Peyer's patch (tissue), 4 donors: ENCODE measurements around the gene MYOM3. TPM values are rescaled to one million over a fixed set of nuclear protein-coding genes. Genes with fewer than 3 reads are reported as not detected.

Experiments used
- DNase-seq, 3 donors: peaks; one replicate each; pipeline ENCODE4 v3.0.0-alpha.2; 2017 to 2019
- H3K27ac ChIP-seq, 4 donors: fragments of 200-600 bp; sonication (generic); one replicate each; pipeline ENCODE4 v1.5.1; 2016 to 2019
- H3K27me3 ChIP-seq, 2 donors: fragments of 200-600 bp; sonication (generic); one replicate each; pipeline ENCODE4 v1.5.1; 2019
- H3K36me3 ChIP-seq, 3 donors: fragments of 200-600 bp; sonication (generic); one replicate each; pipeline ENCODE4 v1.5.1; 2016 to 2019
- H3K4me1 ChIP-seq, 4 donors: fragments of 200-600 bp; sonication (generic); one replicate each; pipeline ENCODE4 v1.5.1; 2016 to 2019
- H3K4me3 ChIP-seq, 4 donors: fragments of 200-600 bp; sonication (generic); 1 replicate in 3 of 4; 2 replicates in 1 of 4; pipeline ENCODE4 v1.5.1; 2016 to 2019; ENCODE audit warnings: mild to moderate bottlenecking in 1 of 4
- H3K9me3 ChIP-seq, 4 donors: fragments of 200-600 bp; sonication (generic); one replicate each; pipeline ENCODE4 v1.5.1; 2016 to 2019; ENCODE audit warnings: mild to moderate bottlenecking in 1 of 4
- POLR2A ChIP-seq, 2 donors: fragments of 450-650 bp; IDR thresholded peaks; one replicate each; pipeline ENCODE4 v1.5.1; 2017; ENCODE audit warnings: antibody characterized with exemption in 2 of 2, mild to moderate bottlenecking in 2 of 2, moderate library complexity in 2 of 2
- total RNA-seq, 4 donors: library from RNA; depleted of rRNA; stranded (reverse); fragments of >200 nt; gene quantifications; one replicate each; pipeline ENCODE4 v1.1.0, GENCODE V29; 2016
- TF ChIP-seq, protein P1 (sequence below), 6 experiments: fragments of 450-650 bp in 4 of 6; fragments of 200-600 bp in 2 of 6; sonication (generic) in 1 of 6; IDR thresholded peaks; one replicate each; pipeline ENCODE4 v1.5.1; 2017 to 2019; ENCODE audit warnings: antibody characterized with exemption in 6 of 6, mild to moderate bottlenecking in 3 of 6, moderate library complexity in 1 of 6

MYOM3 gene
- total RNA-seq, 4 donors from 2014 or later, result 10.7 to 40.8 (median 24.7) TPM

- H3K27me3 ChIP-seq, result no peaks in the 10 kb centered on the region
- peak overlapping the region in 2 of 4 donors; percentile 82 to 96 for H3K27ac ChIP-seq
- H3K4me3 ChIP-seq, result no peak overlapping the region
- H3K9me3 ChIP-seq, result no peaks in the 10 kb centered on the region
- peaks cover 0 to 20% (median 0%) of the 10 kb centered on the region in 3 donors for H3K36me3 ChIP-seq
- H3K4me1 ChIP-seq, result peaks cover 0 to 52% (median 9%) of the 10 kb centered on the region in 4 donors
- no peak for TF ChIP-seq POLR2A (IDR thresholded peaks at IDR 0.05)
- TF ChIP-seq, protein P1, sequence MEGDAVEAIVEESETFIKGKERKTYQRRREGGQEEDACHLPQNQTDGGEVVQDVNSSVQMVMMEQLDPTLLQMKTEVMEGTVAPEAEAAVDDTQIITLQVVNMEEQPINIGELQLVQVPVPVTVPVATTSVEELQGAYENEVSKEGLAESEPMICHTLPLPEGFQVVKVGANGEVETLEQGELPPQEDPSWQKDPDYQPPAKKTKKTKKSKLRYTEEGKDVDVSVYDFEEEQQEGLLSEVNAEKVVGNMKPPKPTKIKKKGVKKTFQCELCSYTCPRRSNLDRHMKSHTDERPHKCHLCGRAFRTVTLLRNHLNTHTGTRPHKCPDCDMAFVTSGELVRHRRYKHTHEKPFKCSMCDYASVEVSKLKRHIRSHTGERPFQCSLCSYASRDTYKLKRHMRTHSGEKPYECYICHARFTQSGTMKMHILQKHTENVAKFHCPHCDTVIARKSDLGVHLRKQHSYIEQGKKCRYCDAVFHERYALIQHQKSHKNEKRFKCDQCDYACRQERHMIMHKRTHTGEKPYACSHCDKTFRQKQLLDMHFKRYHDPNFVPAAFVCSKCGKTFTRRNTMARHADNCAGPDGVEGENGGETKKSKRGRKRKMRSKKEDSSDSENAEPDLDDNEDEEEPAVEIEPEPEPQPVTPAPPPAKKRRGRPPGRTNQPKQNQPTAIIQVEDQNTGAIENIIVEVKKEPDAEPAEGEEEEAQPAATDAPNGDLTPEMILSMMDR (IDR thresholded peaks at IDR 0.05), result no peak
- DNase-seq, result peak in 1 of 3 donors; percentile 38
Measured at GRCh38 chr1:24121406-24121805, 9.5 kb upstream of the MYOM3 start.

DNA sequence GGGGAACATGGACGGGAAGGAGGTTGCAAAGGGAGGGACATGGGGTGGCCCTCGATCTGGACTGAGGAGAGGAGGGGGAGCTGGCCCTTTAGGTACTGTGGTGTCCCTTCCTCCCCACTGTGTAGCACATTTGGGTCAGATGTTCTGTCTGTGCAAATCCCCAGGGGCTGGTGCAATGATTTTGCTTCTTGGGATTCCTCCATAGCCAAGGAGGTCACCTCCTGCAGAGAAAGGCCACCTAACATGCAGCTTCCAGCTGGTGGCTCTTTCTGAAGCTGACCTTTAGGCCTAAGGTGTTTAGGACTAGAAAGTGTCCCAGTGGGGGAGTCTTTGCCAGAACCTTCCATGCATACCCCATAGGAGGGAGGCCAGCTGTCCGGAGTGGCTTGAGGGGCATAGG, 9.0 kb upstream of the MYOM3 start:
- Histone ChIP-seq H3K27me3 (no peaks in the 10 kb centered on the region), H3K9me3 (no peaks in the 10 kb centered on the region), H3K27ac (peak overlapping the region in 3 of 4 donors; percentile 44 to 96 (median 82)), H3K4me3 (no peak overlapping the region), H3K36me3 (peaks cover 0 to 15% (median 0%) of the 10 kb centered on the region in 3 donors), H3K4me1 (peaks cover 0 to 52% (median 9%) of the 10 kb centered on the region in 4 donors)
- DNase-seq, result no peak
- TF ChIP-seq POLR2A (IDR thresholded peaks at IDR 0.05), result no peak
- TF ChIP-seq, protein P1 (IDR thresholded peaks at IDR 0.05), result no peak

DNA sequence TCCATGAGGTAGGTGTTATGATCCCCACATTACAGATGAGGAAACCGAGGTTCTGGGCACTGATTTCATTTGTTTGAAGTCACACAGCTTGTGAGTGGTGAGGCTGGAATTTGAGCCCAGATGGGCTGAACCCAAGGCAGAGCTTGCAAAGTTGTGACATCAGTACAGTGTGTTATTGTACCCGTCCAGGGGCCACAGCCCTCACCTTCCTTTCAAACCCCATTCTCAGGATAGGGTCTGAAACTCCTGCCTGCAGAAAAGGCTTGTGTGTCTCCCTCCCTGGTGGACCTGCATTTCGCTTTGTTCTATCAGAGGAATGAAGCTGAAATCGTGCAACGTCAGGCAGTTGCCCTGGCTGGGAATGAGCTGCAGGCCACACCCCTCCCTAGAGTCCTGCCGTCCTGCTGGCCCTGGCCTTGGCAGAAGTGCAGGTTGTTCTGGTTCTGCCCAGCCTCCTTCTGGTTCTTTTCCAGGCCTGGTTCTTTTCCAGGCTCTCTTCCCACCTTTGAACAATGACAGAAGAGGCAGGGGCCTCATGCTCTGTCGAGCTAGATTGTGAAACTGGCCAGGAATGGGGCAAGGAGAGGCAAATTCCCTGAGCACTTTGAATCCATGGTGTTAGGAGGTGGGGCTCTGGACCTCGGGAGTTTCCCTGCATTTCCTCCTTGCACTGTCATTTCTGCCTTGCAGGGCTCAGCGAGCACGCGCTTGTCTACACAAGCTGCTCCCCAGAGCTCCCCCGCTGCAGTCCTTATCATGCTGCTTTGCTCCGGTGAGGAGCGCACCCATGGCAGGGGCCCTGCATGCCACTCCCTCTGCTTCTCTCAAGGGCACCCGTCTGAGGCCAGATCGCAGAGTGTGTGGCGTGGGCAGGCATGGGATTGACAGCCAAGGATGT, 8.2 kb upstream of the MYOM3 start:
- peak in 2 of 3 donors; percentile 83 to 84 for DNase-seq
- Histone ChIP-seq H3K4me1 (peaks cover 0 to 52% (median 9%) of the 10 kb centered on the region in 4 donors), H3K4me3 (peak overlapping the region in 1 of 4 donors; percentile 18), H3K36me3 (peaks cover 0 to 8% (median 0%) of the 10 kb centered on the region in 3 donors), H3K27me3 (no peaks in the 10 kb centered on the region), H3K27ac (peak overlapping the region in 3 of 4 donors; percentile 44 to 96 (median 82)), H3K9me3 (no peaks in the 10 kb centered on the region)
- peak in 1 of 2 donors; percentile 67 for TF ChIP-seq POLR2A (IDR thresholded peaks at IDR 0.05)
- TF ChIP-seq, protein P1 (IDR thresholded peaks at IDR 0.05), result peak in 1 of 6 experiments; percentile 7

GRCh38 chr1:24119489-24119858, 7.5 kb upstream of the MYOM3 start:
- DNase-seq, result no peak
- Histone ChIP-seq H3K27me3 (no peaks in the 10 kb centered on the region), H3K4me3 (no peak overlapping the region), H3K27ac (peak overlapping the region in 3 of 4 donors; percentile 44 to 96 (median 82)), H3K36me3 (peaks cover 0 to 8% (median 0%) of the 10 kb centered on the region in 3 donors), H3K4me1 (peaks cover 0 to 52% (median 9%) of the 10 kb centered on the region in 4 donors), H3K9me3 (no peaks in the 10 kb centered on the region)
- TF ChIP-seq, protein P1 (IDR thresholded peaks at IDR 0.05), result no peak
- no peak for TF ChIP-seq POLR2A (IDR thresholded peaks at IDR 0.05)

DNA sequence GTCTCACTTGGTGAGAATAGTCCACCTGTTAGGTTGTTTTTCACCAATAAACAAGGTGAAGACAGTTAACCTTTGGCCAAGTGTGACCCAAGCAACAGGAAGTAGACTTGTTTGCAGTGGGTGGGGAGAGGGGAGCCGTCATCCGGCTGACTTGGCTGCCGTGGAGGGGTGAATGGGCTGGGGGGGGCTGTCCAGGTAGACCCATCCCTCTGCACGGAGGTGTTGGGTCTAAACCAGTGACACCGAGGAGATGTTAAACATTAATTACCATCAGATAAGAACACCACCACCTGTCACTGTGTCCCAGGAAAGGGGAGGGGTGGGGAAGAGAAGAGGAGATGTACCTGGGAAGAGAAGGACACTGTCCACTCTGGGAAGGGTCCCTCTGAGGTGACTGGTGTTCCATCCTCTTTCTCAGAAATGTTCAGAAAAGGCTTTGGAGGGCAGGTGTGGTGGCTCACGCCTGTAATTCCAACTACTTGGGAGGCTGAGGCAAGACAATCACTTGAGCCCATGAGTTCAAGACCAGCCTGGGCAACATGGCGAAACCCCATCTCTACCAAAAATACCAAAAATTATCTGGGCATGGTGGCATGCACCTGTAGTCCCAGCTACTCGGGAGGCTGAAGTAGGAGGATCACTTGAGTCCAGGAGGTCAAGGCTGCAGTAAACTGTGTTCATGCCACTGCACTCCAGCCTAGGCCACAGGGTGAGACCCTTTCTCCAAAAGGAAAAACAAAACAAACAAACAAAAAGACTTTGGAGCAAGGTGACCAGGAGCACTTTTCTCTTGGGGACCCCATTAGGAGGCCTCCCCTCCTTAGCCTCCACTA, 6.7 kb upstream of the MYOM3 start:
- peak overlapping the region in 3 of 4 donors; percentile 44 to 96 (median 82) for H3K27ac ChIP-seq
- H3K4me1 ChIP-seq, result peaks cover 0 to 56% (median 9%) of the 10 kb centered on the region in 4 donors
- peaks cover 0 to 8% (median 0%) of the 10 kb centered on the region in 3 donors for H3K36me3 ChIP-seq
- H3K27me3 ChIP-seq, result no peaks in the 10 kb centered on the region
- TF ChIP-seq, protein P1 (IDR thresholded peaks at IDR 0.05), result no peak
- peak in 1 of 2 donors; percentile 71 for TF ChIP-seq POLR2A (IDR thresholded peaks at IDR 0.05)
- no peaks in the 10 kb centered on the region for H3K9me3 ChIP-seq
- peak in 2 of 3 donors; percentile 85 to 87 for DNase-seq
- peak overlapping the region in 1 of 4 donors; percentile 2 for H3K4me3 ChIP-seq
